Activated naive CD4-positive, alpha-beta T cell treated with Interleukin-2 at 50 U/mL for 16 hours (primary cell): ENCODE measurements around the gene NDEL1.

Experiments used
- DNase-seq: peaks from one replicate; pipeline ENCODE4 v3.0.0-alpha.2; 2020

Gene NDEL1

DNA sequence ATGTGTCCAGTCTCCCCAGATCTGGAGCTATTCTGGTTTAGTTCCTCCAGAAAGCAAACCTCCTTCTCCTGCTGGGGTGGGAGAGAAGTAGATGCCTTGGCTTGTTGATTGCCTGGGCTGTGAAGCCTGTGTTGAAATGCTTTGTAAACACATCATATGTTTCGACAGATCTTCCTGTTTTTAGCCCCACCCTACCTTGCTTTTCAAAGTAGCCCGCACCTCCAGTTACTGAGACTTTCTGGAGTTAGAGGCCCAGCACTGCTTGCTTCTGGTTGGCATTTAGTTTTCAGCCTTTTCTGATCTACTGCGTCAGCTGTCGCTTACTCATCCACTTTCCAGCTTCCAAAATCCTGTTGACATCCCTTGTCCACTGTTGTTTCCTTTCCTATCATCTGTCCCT lies 17.9 kb upstream of the NDEL1 start:
- DNase-seq, result no peak

DNA sequence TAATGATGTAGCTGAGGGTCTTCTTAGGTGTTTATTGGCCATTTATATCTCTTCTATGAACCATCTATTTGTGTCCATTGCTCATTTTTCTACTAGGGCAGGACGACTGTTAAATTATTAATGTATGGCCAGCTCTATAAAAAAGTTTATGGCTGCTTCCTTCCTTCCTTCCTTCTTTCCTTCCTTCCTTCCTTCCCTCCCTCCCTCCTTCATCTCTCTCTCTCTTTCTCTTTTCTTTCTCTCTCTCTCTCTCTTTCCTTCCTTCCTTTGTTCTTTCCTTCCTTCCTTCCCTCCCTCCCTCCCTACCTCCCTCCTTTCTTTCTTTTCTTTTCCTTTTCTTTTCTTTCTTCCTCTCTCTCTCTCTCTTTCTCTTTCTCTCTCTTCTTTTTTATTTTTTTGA lies 17.2 kb upstream of the NDEL1 start:
- DNase-seq, result no peak

DNA sequence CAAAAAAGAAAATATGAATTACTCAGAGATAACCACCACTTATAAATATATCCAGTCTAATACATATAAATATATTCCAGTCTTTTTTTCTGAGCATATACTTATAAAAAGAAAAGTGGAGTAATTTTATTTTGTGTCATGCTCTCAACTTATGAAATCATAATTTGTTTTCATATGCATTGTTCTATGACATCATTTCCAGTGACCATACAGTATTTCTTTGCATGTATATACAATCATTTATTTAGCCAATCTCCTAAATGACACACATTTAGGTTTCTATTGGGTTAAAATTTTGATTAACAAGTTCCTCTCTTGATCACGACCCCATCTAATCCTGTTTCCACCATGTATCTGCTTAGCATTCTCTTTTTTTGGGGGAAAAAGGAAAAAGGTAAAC lies 16.4 kb upstream of the NDEL1 start:
- no peak for DNase-seq

DNA sequence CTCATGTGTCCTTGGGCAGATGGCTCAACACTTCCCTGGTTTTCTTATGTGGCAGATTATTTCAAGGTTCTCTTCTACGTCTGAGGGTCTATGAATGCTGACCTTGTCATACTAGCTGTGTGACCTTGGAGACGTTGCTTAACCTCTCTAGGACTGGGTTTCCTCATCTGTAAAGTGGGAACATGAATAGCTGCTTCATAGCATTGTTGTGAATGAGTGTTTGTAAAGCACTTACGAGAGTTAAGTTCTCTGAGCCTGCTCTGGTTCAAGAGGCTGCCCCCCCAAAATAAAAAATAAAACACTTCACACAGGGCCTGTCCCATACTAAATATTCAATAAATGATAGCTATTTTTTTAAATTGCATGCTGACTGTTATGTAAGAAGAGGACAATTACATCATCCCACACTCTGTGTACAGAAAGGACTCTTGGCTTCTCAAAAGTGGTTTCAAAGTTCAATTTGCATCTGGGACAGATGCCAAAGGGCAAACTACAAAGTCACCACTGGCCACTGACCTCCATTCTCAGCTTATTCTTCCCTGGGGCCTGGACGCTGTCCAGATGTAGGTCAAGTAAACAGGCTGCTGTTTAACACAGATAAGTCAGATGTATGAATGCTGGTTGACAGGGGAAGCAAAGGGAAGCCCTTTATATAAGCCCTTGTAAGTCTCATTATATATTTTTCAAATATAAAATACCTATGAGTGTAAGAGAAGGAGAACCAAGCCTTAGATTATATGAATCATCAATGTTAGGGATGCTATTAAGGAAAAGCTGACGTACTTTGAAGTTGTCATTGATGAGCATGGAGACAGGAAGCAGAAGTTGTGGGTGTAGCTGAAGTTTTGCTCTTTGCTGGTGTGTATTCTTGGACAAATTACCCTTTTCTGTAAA lies 15.4 kb upstream of the NDEL1 start:
- no peak for DNase-seq

DNA sequence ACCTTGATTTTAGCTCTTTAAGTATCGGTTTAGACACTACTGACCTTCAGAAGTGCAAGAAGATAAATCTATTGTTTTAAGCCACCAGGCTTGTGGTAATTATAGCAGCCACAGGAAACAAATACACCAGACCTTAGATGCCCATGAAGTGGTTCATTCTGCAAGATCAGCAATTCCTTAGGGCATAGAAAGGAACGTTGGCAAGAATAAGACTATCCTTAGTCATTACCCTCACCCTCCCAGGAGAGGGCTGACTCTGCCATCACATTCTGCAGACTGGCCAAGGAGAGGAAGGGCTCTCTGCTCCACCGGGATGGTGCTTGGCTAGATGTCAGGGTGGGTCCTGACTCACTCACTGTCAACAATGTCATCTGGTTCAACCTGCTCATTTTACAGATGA lies 14.1 kb upstream of the NDEL1 start:
- no peak for DNase-seq

DNA sequence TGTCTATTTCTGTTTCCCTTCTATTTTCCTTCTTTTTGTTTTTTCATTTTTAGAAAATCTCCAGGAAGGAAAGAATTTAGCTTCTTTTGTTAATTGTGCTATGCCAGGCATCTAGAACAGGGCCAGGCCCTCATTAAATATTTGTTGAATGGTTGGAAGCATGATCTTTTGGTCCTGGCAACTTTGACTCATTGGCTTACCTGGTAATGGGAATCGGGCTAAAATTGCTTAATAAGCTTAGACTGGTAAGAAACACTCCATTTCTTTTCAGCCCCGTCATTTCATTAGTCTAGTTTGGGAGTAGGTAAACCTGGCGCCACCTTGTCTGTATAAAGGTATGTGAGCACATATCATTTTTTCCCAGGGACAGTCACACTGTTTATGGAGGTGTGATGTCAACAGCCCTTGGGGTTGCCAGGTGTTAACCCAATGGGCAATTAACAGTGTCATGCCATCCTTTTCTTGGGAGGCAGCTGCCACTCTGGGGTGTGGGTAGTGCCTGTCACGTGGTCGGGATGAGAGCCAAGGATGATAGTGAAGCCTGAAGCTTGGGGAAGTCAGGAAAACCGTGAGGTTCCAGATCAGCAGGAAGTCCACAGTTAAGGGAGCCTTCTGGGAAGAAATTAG lies 9.5 kb upstream of the NDEL1 start:
- DNase-seq, result no peak

DNA sequence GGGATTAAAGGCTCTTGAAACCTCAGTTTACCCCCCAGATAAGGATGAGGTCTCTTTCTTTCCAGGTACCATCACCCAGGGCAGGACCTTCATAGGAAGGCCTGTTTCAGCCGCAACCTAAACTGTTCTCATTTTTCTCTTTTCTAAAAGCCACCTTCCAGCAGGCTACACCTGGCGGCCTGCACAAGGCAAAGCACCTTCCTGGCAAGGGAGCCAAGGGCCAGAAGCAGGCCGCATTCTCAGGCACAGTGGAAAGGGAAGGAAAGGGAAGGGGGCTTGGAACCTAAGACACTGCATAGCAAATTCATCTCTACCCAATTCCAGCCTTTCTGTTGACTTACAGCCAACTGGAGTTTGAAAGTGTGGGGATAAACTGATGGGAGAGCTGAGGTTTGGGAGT lies 8.9 kb upstream of the NDEL1 start:
- DNase-seq, result no peak

DNA sequence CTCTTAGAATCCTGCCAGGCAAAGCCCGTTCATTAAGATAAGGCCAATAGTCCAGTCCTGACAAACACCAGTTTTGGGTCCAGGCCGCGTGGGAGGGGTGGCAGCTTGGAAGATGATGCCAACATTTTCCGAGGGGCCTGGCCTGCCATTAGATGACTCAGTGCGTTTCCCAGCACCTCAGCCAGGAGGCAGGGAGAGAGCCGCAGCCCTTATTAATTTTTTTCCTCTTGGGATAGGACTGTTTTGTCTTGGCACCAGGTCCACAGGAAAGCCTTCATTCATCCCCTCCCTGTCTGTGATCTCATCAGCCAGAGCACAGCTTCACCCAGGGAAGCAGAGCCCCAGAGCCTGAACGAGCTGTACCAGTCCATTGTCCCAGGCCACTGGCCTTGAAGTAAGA lies 4.7 kb upstream of the NDEL1 start:
- no peak for DNase-seq

DNA sequence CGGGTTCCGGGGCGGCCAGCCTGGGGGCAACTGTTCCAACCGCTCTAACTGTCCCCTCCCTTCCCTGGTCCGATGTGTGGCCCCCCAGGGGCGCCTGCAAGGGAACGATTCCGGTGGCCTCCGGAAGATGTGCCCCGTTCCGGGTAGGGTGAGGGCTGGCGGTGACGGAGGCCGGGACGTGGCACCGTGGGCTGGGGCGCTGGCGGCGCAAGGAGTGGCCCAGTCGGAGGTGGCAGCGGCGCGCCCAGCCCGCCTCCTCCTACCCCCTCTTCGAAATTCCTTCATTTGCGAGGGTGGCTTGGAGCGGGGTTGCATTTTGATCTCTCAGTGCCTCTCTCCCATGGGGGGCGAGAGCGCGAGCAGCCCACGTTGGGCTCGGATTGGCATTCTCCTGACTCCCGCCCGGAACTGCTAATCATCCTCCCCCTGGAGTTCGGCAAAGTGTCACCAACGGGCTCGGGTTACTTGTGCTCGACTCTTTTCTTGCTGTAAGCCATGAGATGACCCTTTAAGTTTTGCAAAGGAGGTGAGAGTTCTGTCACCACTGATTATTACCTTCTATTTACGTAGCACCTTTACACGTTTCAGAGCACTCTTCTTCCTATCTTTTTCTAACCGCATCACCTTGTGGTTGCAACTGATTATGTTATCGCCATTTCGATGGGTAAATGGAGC lies 622 bp downstream of the NDEL1 start:
- DNase-seq, result peak; percentile 71

DNA sequence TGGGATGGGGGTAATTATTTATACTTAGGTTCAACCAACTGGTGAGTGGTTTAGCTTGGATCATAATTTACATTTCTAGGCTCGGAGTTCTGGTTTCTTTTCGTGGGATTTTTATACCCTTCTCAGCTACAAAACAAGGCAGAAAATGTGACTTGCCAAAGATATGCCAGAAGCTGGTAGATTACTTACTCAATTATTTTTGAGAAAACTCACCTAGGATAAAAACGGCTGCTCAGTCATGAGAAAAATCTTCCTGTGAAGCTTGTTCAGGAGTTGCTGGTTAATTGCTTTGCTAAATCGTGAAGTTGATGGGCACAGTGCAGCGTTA lies 1.1 kb downstream of the NDEL1 start:
- DNase-seq, result no peak

DNA sequence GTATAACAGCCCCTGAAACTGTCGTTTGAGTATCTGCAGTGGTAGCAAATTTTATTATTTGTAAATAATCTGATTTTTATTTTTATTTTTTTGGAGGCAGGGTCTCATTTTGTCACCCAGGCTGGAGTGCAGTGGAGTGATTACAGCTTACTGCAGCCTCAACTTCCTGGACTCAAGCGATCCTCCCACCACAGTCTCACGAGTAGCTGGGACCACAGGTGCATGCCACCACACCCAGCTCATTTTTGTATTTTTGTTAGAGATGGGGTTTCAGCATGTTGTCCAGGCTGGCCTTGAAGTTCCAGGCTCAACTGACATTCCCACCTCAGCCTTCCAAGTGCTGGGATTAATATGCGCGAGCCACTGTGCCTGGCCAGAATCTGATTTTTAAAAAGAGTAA lies 2.8 kb downstream of the NDEL1 start:
- DNase-seq, result no peak

DNA sequence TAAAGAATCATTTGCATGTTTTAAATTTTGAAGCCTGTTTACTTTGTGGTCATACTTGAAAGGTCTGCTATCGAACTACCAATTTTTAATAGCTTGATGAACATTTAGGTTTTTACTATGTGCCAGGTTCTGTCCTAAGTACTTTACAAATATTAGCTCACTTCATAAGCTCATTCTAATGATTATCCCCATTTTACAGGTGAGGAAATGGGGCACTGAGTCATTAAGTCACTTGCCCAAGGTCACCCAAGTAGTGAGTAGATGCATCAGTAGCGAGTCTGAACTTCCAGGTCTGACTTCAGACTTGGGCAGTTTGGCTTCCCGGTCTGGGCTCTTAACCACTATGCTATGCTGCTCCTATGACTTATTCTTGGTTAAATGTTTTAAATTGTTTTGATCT lies 4.0 kb downstream of the NDEL1 start:
- no peak for DNase-seq

DNA sequence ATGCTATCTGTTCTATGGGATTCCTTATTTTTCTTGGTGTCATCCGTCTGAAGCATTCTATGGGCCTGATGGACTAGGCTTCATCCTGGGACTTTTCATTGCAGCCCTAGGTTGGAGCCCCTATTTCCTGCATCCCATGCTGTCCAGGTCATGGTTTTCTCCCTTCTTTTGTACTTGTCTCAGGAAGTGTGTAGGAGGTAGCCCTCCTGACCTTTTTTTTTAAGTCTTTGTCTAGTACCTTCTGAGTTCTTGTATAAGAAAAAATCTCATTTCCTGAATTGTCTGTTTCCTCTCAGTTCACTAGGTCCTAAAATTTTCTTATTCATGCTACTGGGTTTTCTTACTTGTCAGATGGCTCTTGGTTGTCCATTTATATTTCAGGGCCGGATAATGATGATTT lies 6.0 kb downstream of the NDEL1 start:
- no peak for DNase-seq

DNA sequence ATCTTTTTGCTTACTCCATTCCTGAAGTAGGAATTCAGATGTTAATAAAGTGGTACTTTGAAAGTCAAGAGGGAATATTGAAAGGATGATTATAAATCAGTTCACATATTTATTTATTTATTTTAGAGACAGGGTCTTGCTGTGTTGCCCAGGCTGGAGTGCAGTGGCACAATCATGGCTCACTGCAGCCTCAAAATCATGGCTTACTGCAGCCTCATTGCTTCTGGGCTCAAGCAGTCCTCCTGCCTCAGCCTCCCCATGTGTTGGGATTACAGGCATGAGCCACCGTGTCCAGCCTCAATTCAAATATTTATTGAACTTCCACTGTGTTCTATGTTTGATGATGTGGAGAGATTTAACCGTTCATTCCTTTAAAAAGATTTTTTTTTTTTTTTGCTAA lies 6.6 kb downstream of the NDEL1 start:
- DNase-seq, result no peak

DNA sequence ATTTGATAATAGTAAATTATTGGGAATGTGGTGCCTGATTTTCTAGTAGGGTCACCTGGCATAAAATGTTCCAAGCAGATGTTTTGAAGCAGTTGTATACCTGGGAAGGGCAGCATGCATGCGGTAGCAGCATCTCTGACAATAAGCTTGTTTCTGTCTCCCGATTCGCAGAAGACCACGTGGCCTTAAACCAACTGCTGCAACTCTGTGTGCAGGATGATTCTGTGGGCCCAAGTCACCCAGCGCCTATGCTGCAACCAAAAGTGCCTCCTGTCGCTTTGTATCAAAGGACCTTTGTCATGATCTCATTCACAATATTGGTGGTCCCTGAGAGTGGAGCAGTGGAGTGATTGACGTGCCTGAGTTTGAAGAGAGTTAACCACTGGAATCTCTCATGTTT lies 8.1 kb downstream of the NDEL1 start:
- no peak for DNase-seq

DNA sequence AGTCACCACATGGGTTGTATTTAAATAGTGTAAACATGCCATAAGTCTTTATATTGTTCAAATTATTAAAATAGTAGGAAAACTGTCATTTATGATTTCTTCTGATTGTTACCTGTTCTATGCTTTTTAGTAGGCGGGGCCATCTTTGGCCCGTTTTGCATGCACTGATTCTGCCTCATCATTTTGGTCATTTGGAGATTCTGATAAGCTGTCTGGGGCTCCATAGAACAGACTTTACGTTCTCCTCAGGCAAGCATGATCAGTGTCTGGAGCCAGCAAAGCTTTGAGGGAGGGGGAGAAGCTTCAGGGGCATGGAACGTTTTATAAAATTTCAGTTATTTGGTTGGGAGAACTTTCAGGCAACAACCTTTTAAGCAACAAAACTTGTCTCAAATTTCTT lies 8.8 kb downstream of the NDEL1 start:
- DNase-seq, result no peak

DNA sequence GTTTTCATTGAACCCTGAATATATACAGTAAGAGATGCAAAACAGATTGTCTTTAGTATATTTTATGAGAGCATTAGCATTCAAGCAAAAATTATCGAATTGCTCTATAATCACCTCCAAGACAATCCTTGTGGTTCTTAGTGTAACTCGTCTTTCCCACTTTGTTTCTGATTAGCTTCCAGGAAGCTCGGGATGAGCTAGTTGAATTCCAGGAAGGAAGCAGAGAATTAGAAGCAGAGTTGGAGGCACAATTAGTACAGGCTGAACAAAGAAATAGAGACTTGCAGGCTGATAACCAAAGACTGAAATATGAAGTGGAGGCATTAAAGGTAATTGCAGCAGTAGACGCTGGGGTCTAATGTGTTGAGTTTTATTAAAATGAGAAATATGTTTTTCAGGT lies 9.9 kb downstream of the NDEL1 start:
- DNase-seq, result no peak

DNA sequence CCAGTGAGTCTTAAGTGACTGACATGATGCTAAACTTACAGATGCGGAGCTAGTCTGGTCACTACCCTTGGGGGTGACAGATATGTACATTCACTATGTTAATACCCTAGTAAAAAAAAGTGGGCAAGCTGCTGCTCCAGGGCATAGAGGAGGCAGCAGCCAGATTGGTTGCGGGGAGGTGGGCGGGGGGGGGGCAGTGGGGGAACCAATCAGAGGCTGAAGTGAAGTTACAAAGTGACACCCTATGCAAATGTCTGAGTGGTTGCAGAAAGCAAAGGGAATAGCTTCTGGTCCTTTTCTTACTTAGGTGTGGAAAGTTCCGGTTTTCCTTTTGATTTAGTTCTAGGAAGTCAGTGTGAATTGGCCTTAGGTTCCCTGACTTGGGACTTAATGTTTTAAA lies 12.1 kb downstream of the NDEL1 start:
- no peak for DNase-seq

DNA sequence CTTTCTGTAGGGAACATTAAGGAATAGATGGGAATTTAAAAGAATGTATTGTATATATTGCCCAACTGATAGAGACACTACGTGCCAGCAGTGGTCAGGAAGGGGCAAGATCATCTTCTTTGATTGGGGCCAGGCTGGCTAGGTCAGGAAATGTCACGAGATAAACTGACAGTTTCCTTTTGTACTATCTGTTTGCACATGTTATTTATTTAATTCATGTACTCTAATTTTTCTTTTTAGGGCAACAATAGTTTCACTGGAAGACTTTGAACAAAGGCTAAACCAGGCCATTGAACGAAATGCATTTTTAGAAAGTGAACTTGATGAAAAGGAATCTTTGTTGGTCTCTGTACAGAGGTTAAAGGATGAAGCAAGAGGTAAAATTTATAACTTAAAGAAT lies 12.6 kb downstream of the NDEL1 start:
- DNase-seq, result no peak

DNA sequence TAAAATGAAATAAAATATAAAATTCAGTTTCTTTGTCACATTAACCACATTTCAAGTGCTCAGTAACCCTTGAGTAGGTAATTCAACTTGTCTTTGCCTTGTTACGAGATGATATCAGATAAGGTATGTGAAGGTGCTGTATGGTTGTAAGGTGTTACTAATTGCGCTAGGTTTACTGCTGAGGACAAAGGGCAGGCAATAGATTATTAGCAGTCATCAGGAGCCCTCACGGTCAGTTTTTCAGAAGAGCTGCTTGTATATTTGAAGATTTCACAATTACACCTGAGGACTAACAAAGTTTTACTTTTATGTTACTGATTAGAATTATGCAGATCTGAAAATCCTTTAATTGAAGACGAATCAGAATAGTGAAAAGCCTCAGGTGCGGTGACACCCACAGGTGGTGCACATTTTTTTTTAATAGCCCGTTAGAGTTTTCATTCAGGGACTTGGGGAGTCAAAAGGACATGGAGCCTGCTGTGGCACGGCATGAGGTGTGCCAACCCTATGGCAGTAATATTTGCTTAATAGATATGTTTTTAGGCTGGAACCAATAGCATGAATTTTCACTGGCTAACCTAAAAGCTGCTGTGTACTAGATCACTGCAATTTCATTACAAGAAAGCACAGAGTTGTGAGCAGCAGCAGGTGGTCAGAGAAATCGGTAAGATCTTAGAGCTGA lies 16.4 kb downstream of the NDEL1 start:
- no peak for DNase-seq

DNA sequence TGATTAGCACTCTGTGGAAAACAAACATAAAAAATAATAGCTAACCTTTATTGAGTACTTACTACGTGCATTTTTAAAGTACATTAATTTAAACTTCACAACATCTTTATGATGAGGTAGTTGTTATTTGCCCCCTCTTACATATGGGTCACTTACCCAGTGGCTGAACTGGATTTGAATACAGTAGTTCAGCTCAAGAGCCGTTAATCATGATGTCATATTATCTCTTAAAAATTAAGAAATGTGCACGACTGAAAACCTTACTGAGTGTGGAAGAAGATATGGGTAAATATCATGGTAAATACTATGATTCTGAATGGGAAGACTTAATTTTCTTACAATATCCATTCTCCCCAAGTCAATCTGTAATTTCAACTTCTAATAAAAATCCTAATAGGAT lies 17.6 kb downstream of the NDEL1 start:
- no peak for DNase-seq

DNA sequence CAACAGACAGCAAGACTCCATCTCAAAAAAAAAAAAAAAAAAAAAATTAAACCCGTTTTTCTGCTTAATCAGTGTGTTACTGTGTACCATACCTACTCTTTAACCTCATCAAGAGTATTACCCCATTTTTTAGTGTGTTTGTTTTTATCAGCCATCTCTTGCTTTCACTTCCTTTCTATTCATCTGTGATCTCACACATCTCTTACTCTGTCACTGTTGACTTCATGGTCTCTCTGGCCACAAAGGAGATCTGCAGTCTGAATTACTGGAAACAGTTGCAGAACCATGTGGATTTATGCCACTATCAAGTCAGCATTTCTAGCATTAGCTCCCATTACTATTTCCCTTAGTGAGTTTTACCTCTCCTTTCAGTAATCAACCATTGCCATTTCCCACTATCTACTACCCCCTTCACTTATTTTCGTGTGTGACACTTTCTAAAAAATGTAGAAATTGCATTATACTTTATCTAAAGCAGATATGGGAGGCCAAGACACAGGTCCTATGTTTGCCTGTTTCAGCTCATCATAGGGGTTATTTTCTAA lies 20.1 kb downstream of the NDEL1 start:
- DNase-seq, result no peak

DNA sequence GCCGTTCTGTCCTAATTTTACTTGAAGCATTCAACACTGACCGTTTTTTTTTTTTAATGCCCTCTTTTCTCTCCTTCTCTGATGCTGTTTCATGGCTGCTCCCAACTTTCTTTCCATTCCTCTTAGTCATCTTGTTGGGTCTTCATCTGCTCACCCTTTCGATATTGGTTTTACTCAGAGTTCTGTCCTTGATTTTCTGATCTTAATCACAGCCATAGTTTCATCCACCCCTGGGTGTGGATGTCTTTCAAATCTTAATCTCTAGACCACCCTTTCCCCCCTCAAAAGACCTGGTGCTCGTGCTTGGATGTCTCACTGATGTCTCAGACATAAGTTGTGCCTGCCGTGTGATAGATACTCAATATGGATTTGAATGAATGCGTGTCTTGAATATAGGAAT lies 22.4 kb downstream of the NDEL1 start:
- no peak for DNase-seq

DNA sequence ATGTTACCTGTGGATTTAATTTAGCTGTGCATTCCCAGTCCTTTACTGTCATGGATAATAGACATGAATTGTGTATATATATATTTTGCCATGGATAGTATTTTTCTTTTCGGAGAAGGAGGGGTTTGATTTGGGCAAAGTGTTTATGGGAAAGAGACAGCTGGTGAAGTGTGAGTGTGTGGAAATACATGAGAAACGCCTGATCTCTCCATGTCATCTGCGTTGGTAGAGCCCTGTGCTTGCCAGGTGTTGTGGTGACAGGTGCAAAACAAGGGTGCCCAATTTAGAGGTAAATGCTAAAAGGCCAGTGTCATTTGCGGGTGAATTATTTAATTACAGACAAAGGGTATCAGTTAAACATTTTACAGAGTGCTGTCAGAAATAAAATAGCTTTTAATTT lies 23.4 kb downstream of the NDEL1 start:
- DNase-seq, result no peak
